GM23248 (cell line): Measurements from ENCODE around the gene DCUN1D5. TPM values are rescaled to one million over a fixed set of nuclear protein-coding genes. Genes with fewer than 3 reads are reported as not detected.
A peak's percentile ranks its signal among the peaks of the same experiment; 100 is the strongest.

Experiments
- DNase-seq: peaks from one replicate; pipeline ENCODE4 v3.0.0-alpha.2; 2015
- H2AFZ ChIP-seq: fragments of 200-600 bp; sonication (generic); 2 replicates; pipeline ENCODE4 v1.6.1; 2016; ENCODE audit warnings: antibody characterized with exemption
- H3F3A ChIP-seq: fragments of 200-600 bp; sonication (generic); 2 replicates; pipeline ENCODE4 v1.6.1; 2016; ENCODE audit warnings: mild to moderate bottlenecking, antibody characterized with exemption, mixed run types; ENCODE audit not compliant: insufficient read depth
- H3K27ac ChIP-seq: fragments of 200-600 bp; sonication (generic); 2 replicates; pipeline ENCODE4 v1.5.1; 2016; ENCODE audit warnings: mild to moderate bottlenecking
- H3K27me3 ChIP-seq: fragments of 200-600 bp; sonication (generic); replicated peaks from 2 replicates; pipeline ENCODE4 v1.6.1; 2016; ENCODE audit warnings: mild to moderate bottlenecking; ENCODE audit not compliant: insufficient read depth
- H3K36me3 ChIP-seq: fragments of 200-600 bp; sonication (generic); 2 replicates; pipeline ENCODE4 v1.6.1; 2016; ENCODE audit warnings: low read depth, mild to moderate bottlenecking
- H3K4me1 ChIP-seq: fragments of 200-600 bp; sonication (generic); 2 replicates; pipeline ENCODE4 v1.6.1; 2016; ENCODE audit warnings: mild to moderate bottlenecking; ENCODE audit not compliant: insufficient read depth
- H3K4me2 ChIP-seq: fragments of 200-600 bp; sonication (generic); one replicate; pipeline ENCODE4 v1.6.1; 2016; ENCODE audit warnings: mild to moderate bottlenecking; ENCODE audit not compliant: unreplicated experiment
- H3K4me3 ChIP-seq: fragments of 200-600 bp; sonication (generic); 2 replicates; pipeline ENCODE4 v1.5.1; 2016; ENCODE audit warnings: mild to moderate bottlenecking
- H3K79me2 ChIP-seq: fragments of 200-600 bp; sonication (generic); 2 replicates; pipeline ENCODE4 v1.6.1; 2016; ENCODE audit warnings: mild to moderate bottlenecking; ENCODE audit not compliant: insufficient read depth
- H3K9ac ChIP-seq: fragments of 200-600 bp; sonication (generic); 2 replicates; pipeline ENCODE4 v1.6.1; 2016; ENCODE audit warnings: mild to moderate bottlenecking
- H3K9me2 ChIP-seq: fragments of 200-600 bp; sonication (generic); 2 replicates; pipeline ENCODE4 v1.6.1; 2016; ENCODE audit warnings: mixed run types, mild to moderate bottlenecking, moderate library complexity; ENCODE audit not compliant: insufficient read depth
- H3K9me3 ChIP-seq: fragments of 200-600 bp; sonication (generic); one replicate; pipeline ENCODE4 v1.6.1; 2017; ENCODE audit warnings: low read depth
- H4K20me1 ChIP-seq: fragments of 200-600 bp; sonication (generic); 2 replicates; pipeline ENCODE4 v1.6.0; 2016; ENCODE audit not compliant: insufficient read depth
- EZH2 ChIP-seq: fragments of 200-600 bp; sonication (generic); IDR thresholded peaks from 2 replicates; pipeline ENCODE4 v1.6.1; 2018; ENCODE audit warnings: antibody characterized with exemption, mild to moderate bottlenecking; ENCODE audit not compliant: insufficient read depth, poor library complexity, severe bottlenecking
- EZH2phosphoT487 ChIP-seq: fragments of 200-600 bp; sonication (generic); IDR thresholded peaks from 2 replicates; pipeline ENCODE4 v1.6.1; 2018; ENCODE audit warnings: antibody characterized with exemption, moderate library complexity, mild to moderate bottlenecking, low read depth; ENCODE audit not compliant: insufficient read depth
- WGBS, 2 experiments: methylation state at CpG; one replicate each; pipeline ENCODE4 v1.1.6; 2015 to 2017; ENCODE audit warnings: low lambda C conversion rate in 2 of 2, low coverage in 1 of 2; ENCODE audit errors: missing lambda C conversion rate in 2 of 2; 5-methylcytosine and 5-hydroxymethylcytosine counted together
- in situ Hi-C: fragments of 300-500 bp; cut with MboI; formaldehyde crosslinking; loops from 2 replicates; pipeline ENCODE4 v1.15.0; 2020
- polyA plus RNA-seq: library from polyadenylated mRNA; unstranded; fragments of >200 nt; fragmentation: Nextera tagmentation; extraction: Ambion mirVana; gene quantifications from 2 replicates; pipeline ENCODE4 v1.2.1, GENCODE V29; 2016
- total RNA-seq: library from RNA; depleted of rRNA; stranded (reverse); fragments of >200 nt; shearing (Covaris generic); gene quantifications from 2 replicates; pipeline ENCODE4 v1.2.3, GENCODE V29; 2014

The DCUN1D5 gene
- total and polyA plus RNA-seq, 2 experiments from 2014 or later: 73.5 to 76.0 TPM

GRCh38 chr11:103097279-103097678 is 5.3 kb upstream of the DCUN1D5 start:
- TF ChIP-seq EZH2phosphoT487 (no peak), EZH2 (no peak)
- Histone ChIP-seq H3K4me1 (peaks cover 5% of the 10 kb centered on the region; the same call in 1 of the 2 replicates), H3K79me2 (no peaks in the 10 kb centered on the region), H3K27me3 (no peaks in the 10 kb centered on the region), H3K4me2 (no peak overlapping the region), H3K9me3 (no peaks in the 10 kb centered on the region), H3K9ac (no peak overlapping the region), H3F3A (peaks cover 4% of the 10 kb centered on the region; the same call in 1 of the 2 replicates), H2AFZ (no peak overlapping the region), H3K4me3 (no peak overlapping the region), H4K20me1 (no peaks in the 10 kb centered on the region), H3K27ac (no peak overlapping the region), H3K9me2 (no peaks in the 10 kb centered on the region), H3K36me3 (no peaks in the 10 kb centered on the region)
- in situ Hi-C loops: no loop called here
- no peak for DNase-seq

- Histone ChIP-seq H3K9me2 (no peaks in the 10 kb centered on the region), H4K20me1 (no peaks in the 10 kb centered on the region; the same call in 1 of the 2 replicates), H3K79me2 (peaks cover 57% of the 10 kb centered on the region), H3K4me2 (peak overlapping the region; percentile 99), H3K27ac (peak overlapping the region; percentile 89), H3K27me3 (no peaks in the 10 kb centered on the region), H3K9me3 (no peaks in the 10 kb centered on the region), H3F3A (peaks cover 4% of the 10 kb centered on the region; the same call in 1 of the 2 replicates), H3K9ac (peak overlapping the region; percentile 99), H3K4me1 (peaks cover 38% of the 10 kb centered on the region), H3K4me3 (peak overlapping the region; percentile 96), H3K36me3 (peaks cover 7% of the 10 kb centered on the region; the same call in 1 of the 2 replicates), H2AFZ (peak overlapping the region; percentile 94)
- WGBS, 2 experiments: 1% methylated on average over 22 to 26 of the region's 26 CpGs
- in situ Hi-C loops: no loop called here
- no peak for TF ChIP-seq EZH2phosphoT487
- TF ChIP-seq EZH2: no peak
- DNase-seq: peak; percentile 83
Observed at GRCh38 chr11:103091064-103091800, 728 bp downstream of the DCUN1D5 start.

GRCh38 chr11:103086461-103086860 is 5.5 kb downstream of the DCUN1D5 start:
- H3K36me3 ChIP-seq: peaks cover 25% of the 10 kb centered on the region
- peak; percentile 48 for DNase-seq
- no peaks in the 10 kb centered on the region for H3K9me2 ChIP-seq
- H3K9me3 ChIP-seq: no peaks in the 10 kb centered on the region
- H4K20me1 ChIP-seq: no peaks in the 10 kb centered on the region; the same call in 1 of the 2 replicates
- in situ Hi-C loops: no loop called here
- TF ChIP-seq EZH2phosphoT487 (no peak), EZH2 (no peak)
- no peak overlapping the region; the same call in 1 of the 2 replicates for H3K9ac ChIP-seq
- no peaks in the 10 kb centered on the region for H3F3A ChIP-seq
- no peak overlapping the region for H2AFZ ChIP-seq
- peaks cover 100% of the 10 kb centered on the region for H3K79me2 ChIP-seq
- no peaks in the 10 kb centered on the region for H3K27me3 ChIP-seq
- H3K27ac ChIP-seq: peak overlapping the region; percentile 54
- no peak overlapping the region for H3K4me2 ChIP-seq
- peaks cover 40% of the 10 kb centered on the region for H3K4me1 ChIP-seq
- no peak overlapping the region for H3K4me3 ChIP-seq

- no peaks in the 10 kb centered on the region; the same call in 1 of the 2 replicates for H4K20me1 ChIP-seq
- no peak overlapping the region for H3K4me2 ChIP-seq
- H3K9ac ChIP-seq: no peak overlapping the region; the same call in 1 of the 2 replicates
- H3K4me1 ChIP-seq: peaks cover 40% of the 10 kb centered on the region
- H3F3A ChIP-seq: 0 out of 2 replicates have a peak, but pooled peaks cover under 1% of the 10 kb centered on the region
- no peaks in the 10 kb centered on the region for H3K27me3 ChIP-seq
- H2AFZ ChIP-seq: no peak overlapping the region
- no peaks in the 10 kb centered on the region for H3K9me2 ChIP-seq
- H3K79me2 ChIP-seq: peaks cover 100% of the 10 kb centered on the region
- H3K9me3 ChIP-seq: no peaks in the 10 kb centered on the region
- no peak for TF ChIP-seq EZH2phosphoT487
- peaks cover 28% of the 10 kb centered on the region for H3K36me3 ChIP-seq
- H3K4me3 ChIP-seq: no peak overlapping the region
- WGBS, 2 experiments: 67 to 79% methylated on average over 1 of the region's 1 CpG
- peak overlapping the region; percentile 54 for H3K27ac ChIP-seq
- in situ Hi-C loops: no loop called here
- DNase-seq: peak; percentile 50
Observed at GRCh38 chr11:103085758-103086365, 6.1 kb downstream of the DCUN1D5 start.
